ENCODE data around the gene AUTS2.

AUTS2 gene

DNA sequence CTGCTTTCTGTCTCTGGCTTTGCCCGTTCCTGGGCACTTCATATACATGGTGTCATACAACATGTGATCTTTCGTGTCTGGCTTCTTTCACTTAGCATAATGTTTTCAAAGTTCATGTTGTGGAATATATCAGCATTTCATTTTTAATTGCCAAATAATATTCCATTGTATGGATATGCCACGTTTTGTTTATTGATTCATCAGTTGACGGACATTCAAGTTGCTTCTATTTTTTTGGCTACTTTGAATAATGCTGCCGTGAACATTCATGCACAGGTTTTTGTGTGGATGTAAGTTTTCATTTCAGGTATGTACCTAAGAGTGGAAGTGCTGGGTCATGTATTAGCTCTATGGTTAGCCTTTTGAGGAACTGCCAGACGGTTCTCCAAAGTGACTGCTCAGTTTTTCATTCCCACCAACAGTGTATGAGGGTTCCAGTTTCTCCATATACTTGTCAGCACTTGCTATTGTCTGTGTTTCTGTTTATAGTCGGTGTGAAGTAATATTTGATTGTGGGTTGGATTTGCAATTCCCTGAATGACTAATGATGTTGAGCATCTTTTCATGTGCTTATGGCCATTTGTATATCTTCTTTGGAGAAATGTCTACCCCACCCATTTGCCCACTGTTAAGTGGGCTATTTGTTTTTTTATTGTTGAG is 1132.3 kb downstream of the AUTS2 start:
- no peak overlapping the region for H3K27ac ChIP-seq
- H3K9me3 ChIP-seq, result no peaks in the 10 kb centered on the region
- TF ChIP-seq, protein P1, sequence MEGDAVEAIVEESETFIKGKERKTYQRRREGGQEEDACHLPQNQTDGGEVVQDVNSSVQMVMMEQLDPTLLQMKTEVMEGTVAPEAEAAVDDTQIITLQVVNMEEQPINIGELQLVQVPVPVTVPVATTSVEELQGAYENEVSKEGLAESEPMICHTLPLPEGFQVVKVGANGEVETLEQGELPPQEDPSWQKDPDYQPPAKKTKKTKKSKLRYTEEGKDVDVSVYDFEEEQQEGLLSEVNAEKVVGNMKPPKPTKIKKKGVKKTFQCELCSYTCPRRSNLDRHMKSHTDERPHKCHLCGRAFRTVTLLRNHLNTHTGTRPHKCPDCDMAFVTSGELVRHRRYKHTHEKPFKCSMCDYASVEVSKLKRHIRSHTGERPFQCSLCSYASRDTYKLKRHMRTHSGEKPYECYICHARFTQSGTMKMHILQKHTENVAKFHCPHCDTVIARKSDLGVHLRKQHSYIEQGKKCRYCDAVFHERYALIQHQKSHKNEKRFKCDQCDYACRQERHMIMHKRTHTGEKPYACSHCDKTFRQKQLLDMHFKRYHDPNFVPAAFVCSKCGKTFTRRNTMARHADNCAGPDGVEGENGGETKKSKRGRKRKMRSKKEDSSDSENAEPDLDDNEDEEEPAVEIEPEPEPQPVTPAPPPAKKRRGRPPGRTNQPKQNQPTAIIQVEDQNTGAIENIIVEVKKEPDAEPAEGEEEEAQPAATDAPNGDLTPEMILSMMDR (IDR thresholded peaks at IDR 0.05), result no peak
- H3K27me3 ChIP-seq, result no peaks in the 10 kb centered on the region
- H3K36me3 ChIP-seq, result no peaks in the 10 kb centered on the region
- peaks cover 0 to 5% of the 10 kb centered on the region in 2 experiments for H3K4me1 ChIP-seq (ENCODE audit: control insufficient read depth in 1 of 2, insufficient read depth in 1 of 2, low read depth in 1 of 2, low read length in 1 of 2)
- H3K4me3 ChIP-seq (ENCODE audit: low read depth in 1 of 2, low read length in 1 of 2), result no peak overlapping the region

DNA sequence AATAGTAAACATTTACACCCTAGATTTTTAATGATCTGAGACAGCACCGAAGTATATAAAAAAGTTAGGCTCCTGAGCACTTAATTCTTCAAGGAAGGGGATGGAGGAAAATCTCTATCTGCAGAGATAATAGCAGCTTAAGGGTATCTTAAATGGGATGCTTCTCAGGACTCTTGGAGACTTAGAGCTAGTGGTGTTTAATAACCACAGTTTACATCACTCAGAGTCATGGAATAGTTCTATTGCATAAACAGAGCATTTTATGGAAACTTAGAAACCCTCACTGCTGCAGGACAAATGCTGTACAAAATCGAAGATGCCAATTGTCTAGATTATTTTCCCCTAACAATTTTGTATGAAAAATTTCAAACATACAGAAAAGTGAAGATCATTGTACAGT is 1134.8 kb downstream of the AUTS2 start:
- TF ChIP-seq, protein P1 (IDR thresholded peaks at IDR 0.05), result no peak
- no peaks in the 10 kb centered on the region for H3K36me3 ChIP-seq
- peaks cover 5% of the 10 kb centered on the region for H3K27me3 ChIP-seq
- H3K4me1 ChIP-seq (ENCODE audit: control insufficient read depth in 1 of 2, insufficient read depth in 1 of 2, low read depth in 1 of 2, low read length in 1 of 2), result peaks cover 0 to 15% of the 10 kb centered on the region in 2 experiments
- H3K9me3 ChIP-seq, result no peaks in the 10 kb centered on the region
- H3K4me3 ChIP-seq (ENCODE audit: low read depth in 1 of 2, low read length in 1 of 2), result no peak overlapping the region
- H3K27ac ChIP-seq, result no peak overlapping the region

GRCh38 chr7:70734411-70734810 is 1136.1 kb downstream of the AUTS2 start:
- Histone ChIP-seq H3K36me3 (no peaks in the 10 kb centered on the region), H3K27ac (no peak overlapping the region), H3K4me1 (ENCODE audit: control insufficient read depth in 1 of 2, insufficient read depth in 1 of 2, low read depth in 1 of 2, low read length in 1 of 2) (peaks cover 0 to 15% of the 10 kb centered on the region in 2 experiments), H3K4me3 (ENCODE audit: low read depth in 1 of 2, low read length in 1 of 2) (no peak overlapping the region), H3K9me3 (no peaks in the 10 kb centered on the region), H3K27me3 (peaks cover 5% of the 10 kb centered on the region)
- TF ChIP-seq, protein P1 (IDR thresholded peaks at IDR 0.05), result no peak

DNA sequence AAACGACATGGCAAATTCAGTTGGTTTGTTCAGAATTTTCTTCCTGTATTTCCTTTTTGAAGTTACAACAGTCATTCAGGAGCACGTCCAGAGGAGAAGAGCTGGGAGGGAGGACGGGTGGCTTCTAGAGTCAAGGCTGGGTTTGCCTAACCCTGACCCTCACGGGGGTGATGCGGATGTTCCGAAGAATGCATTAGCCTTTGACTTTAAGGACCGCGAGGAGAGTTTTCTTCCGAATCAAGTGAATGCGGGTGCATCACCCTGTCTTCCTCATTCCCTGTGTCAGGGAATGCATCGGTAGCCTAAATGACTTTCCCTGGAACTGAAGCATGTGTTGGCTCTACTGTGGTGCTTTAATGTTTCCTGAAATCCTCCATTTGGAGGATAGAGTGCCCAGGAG is 1137.0 kb downstream of the AUTS2 start:
- Histone ChIP-seq H3K27me3 (peaks cover 5% of the 10 kb centered on the region), H3K4me1 (ENCODE audit: control insufficient read depth in 1 of 2, insufficient read depth in 1 of 2, low read depth in 1 of 2, low read length in 1 of 2) (peaks cover 3 to 19% of the 10 kb centered on the region in 2 experiments), H3K4me3 (ENCODE audit: low read depth in 1 of 2, low read length in 1 of 2) (no peak overlapping the region), H3K36me3 (no peaks in the 10 kb centered on the region), H3K9me3 (no peaks in the 10 kb centered on the region), H3K27ac (no peak overlapping the region)
- TF ChIP-seq, protein P1 (IDR thresholded peaks at IDR 0.05), result no peak

DNA sequence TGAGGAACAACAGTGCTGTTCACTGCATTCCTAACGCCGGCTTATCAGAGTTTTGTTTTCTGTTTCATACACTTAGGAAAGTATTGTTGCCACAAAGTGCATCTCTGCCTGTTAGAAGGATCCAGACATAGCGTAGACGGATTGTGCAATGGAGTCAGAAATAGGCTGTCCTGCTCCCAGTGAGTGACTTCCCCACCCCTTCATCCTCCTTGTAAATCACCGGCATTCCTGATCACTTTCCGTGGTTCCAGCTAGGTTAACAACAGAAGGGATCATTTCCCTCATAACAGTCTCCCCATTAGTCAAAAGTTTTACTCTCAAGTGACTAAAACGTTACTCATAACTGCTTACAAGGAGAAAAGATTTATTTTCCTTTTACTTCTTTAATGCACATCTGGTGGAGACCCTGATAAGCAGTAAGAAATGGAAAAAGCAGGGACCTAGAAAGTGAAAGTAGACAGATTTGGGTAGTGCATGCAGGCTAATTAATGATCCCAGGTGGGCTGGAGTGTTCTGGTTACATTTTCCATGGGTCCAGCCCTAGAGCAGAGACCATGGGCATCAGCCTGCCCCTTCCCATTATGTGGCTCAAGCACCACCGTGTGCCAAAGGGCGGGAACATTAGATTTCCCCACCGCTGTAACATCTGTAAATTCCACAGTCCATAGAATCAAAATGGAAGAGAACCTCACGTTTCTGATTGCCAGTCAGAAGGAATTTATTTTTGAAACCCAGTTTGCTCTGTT is 1138.6 kb downstream of the AUTS2 start:
- Histone ChIP-seq H3K4me1 (ENCODE audit: control insufficient read depth in 1 of 2, insufficient read depth in 1 of 2, low read depth in 1 of 2, low read length in 1 of 2) (peaks cover 3 to 19% of the 10 kb centered on the region in 2 experiments), H3K27ac (no peak overlapping the region), H3K9me3 (no peaks in the 10 kb centered on the region), H3K4me3 (ENCODE audit: low read depth in 1 of 2, low read length in 1 of 2) (no peak overlapping the region), H3K27me3 (peaks cover 5% of the 10 kb centered on the region), H3K36me3 (no peaks in the 10 kb centered on the region)
- TF ChIP-seq, protein P1 (IDR thresholded peaks at IDR 0.05), result no peak

Measured in neutrophil (primary cell).